ENCODE data around the gene ITPR1.

The ITPR1 gene

GRCh38 chr3:4509983-4510755 is 17.0 kb downstream of the ITPR1 start:
- DNase-seq (ENCODE audit: low spot score), result no peak

- DNase-seq (ENCODE audit: low spot score), result no peak
Observed at GRCh38 chr3:4511491-4512262, 18.5 kb downstream of the ITPR1 start.

GRCh38 chr3:4512895-4513616 is 19.9 kb downstream of the ITPR1 start:
- DNase-seq (ENCODE audit: low spot score), result no peak

GRCh38 chr3:4514321-4514720 is 21.2 kb downstream of the ITPR1 start:
- no peak for DNase-seq (ENCODE audit: low spot score)

GRCh38 chr3:4514916-4515315 is 21.8 kb downstream of the ITPR1 start:
- no peak for DNase-seq (ENCODE audit: low spot score)

- no peak for DNase-seq (ENCODE audit: low spot score)
Observed at GRCh38 chr3:4515916-4516579, 22.9 kb downstream of the ITPR1 start.

GRCh38 chr3:4517093-4517492 is 23.9 kb downstream of the ITPR1 start:
- no peak for DNase-seq (ENCODE audit: low spot score)

GRCh38 chr3:4517643-4518311 is 24.6 kb downstream of the ITPR1 start:
- no peak for DNase-seq (ENCODE audit: low spot score)

GRCh38 chr3:4520033-4520816 is 27.1 kb downstream of the ITPR1 start:
- DNase-seq (ENCODE audit: low spot score), result no peak

- no peak for DNase-seq (ENCODE audit: low spot score)
Observed at GRCh38 chr3:4522947-4523346, 29.8 kb downstream of the ITPR1 start.

GRCh38 chr3:4523710-4524698 is 30.9 kb downstream of the ITPR1 start:
- no peak for DNase-seq (ENCODE audit: low spot score)

GRCh38 chr3:4525560-4526223 is 32.5 kb downstream of the ITPR1 start:
- no peak for DNase-seq (ENCODE audit: low spot score)

- DNase-seq (ENCODE audit: low spot score), result no peak
Observed at GRCh38 chr3:4528320-4528719, 35.2 kb downstream of the ITPR1 start.

GRCh38 chr3:4528819-4529600 is 35.9 kb downstream of the ITPR1 start:
- DNase-seq (ENCODE audit: low spot score), result no peak

GRCh38 chr3:4529876-4530588 is 36.9 kb downstream of the ITPR1 start:
- DNase-seq (ENCODE audit: low spot score), result no peak

- no peak for DNase-seq (ENCODE audit: low spot score)
Observed at GRCh38 chr3:4531478-4532025, 38.4 kb downstream of the ITPR1 start.

GRCh38 chr3:4532535-4533112 is 39.5 kb downstream of the ITPR1 start:
- no peak for DNase-seq (ENCODE audit: low spot score)
